ENCODE data around the gene ATAD1. TPM values are rescaled to one million over a fixed set of nuclear protein-coding genes. Genes with fewer than 3 reads are reported as not detected.

The ATAD1 gene
- total RNA-seq, 1 experiment from 2014 or later = 48.8 TPM

DNA sequence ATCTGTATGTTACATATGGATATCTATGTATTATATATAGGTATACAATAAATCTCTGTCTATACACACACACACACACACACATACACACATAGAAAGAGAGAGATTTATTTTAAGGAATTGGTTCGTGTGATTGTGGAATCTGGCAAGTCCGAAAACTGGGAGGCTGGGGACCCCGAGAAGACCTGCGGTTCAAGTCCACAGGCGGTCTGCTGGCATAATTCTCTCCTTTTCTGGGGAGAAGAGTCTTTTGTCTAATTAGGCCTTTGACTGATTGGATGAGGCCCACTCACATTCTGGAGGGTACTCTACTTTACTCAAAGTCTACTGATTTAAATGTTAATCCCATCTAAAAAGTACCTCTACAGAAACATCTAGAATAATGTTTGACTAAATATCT is 93.2 kb downstream of the ATAD1 start:
- Mint-ChIP-seq H3K27me3 (ENCODE audit: insufficient read depth, unreplicated experiment) (no peaks in the 10 kb centered on the region), H3K9me3 (ENCODE audit: unreplicated experiment) (no peaks in the 10 kb centered on the region), H3K36me3 (ENCODE audit: insufficient read depth, unreplicated experiment) (no peaks in the 10 kb centered on the region), H3K4me3 (ENCODE audit: unreplicated experiment) (no peak overlapping the region), H3K4me1 (ENCODE audit: low read depth, unreplicated experiment) (no peaks in the 10 kb centered on the region), H3K27ac (ENCODE audit: unreplicated experiment) (no peak overlapping the region)
- no peak overlapping the region for H3K4me3 ChIP-seq (ENCODE audit: low read depth, low read length)
- no peak for DNase-seq
- H3K27me3 ChIP-seq (replicated peaks; ENCODE audit: control insufficient read depth, insufficient read depth, low read length) = no peaks in the 10 kb centered on the region
- intact Hi-C loops (cut with micrococcal nuclease; ENCODE audit: unreplicated experiment) = no loop called here
- ChIA-PET CTCF (no interaction called here), POLR2A (no interaction called here)
- no TSS peak for BruUV-seq (replicated peaks)
- H3K9me3 ChIP-seq = no peaks in the 10 kb centered on the region
- H3K4me1 ChIP-seq = no peaks in the 10 kb centered on the region
- H3K36me3 ChIP-seq (ENCODE audit: control insufficient read depth, insufficient read depth, low read length) = no peaks in the 10 kb centered on the region
- TF ChIP-seq CTCF (IDR thresholded peaks at IDR 0.05; ENCODE audit: insufficient read depth in 1 of 2, low read depth in 1 of 2, low read length in 1 of 2, severe bottlenecking in 1 of 2, unreplicated experiment in 1 of 2) = no peak

- BruUV-seq (replicated peaks) = no TSS peak
- Mint-ChIP-seq H3K27me3 (ENCODE audit: insufficient read depth, unreplicated experiment) (no peaks in the 10 kb centered on the region), H3K9me3 (ENCODE audit: unreplicated experiment) (no peaks in the 10 kb centered on the region), H3K36me3 (ENCODE audit: insufficient read depth, unreplicated experiment) (no peaks in the 10 kb centered on the region), H3K4me1 (ENCODE audit: low read depth, unreplicated experiment) (no peaks in the 10 kb centered on the region), H3K27ac (ENCODE audit: unreplicated experiment) (no peak overlapping the region), H3K4me3 (ENCODE audit: unreplicated experiment) (no peak overlapping the region)
- DNase-seq = no peak
- intact Hi-C loops (cut with micrococcal nuclease; ENCODE audit: unreplicated experiment) = no loop called here
- POLR2A ChIA-PET = no interaction called here
- TF ChIP-seq CTCF (IDR thresholded peaks at IDR 0.05; ENCODE audit: insufficient read depth in 1 of 2, low read depth in 1 of 2, low read length in 1 of 2, severe bottlenecking in 1 of 2, unreplicated experiment in 1 of 2) = no peak
- no peaks in the 10 kb centered on the region for H3K9me3 ChIP-seq
- H3K4me3 ChIP-seq (ENCODE audit: low read depth, low read length) = no peak overlapping the region
- CTCF ChIA-PET = no interaction called here
- no peaks in the 10 kb centered on the region for H3K36me3 ChIP-seq (ENCODE audit: control insufficient read depth, insufficient read depth, low read length)
- H3K4me1 ChIP-seq = no peaks in the 10 kb centered on the region
- no peaks in the 10 kb centered on the region for H3K27me3 ChIP-seq (replicated peaks; ENCODE audit: control insufficient read depth, insufficient read depth, low read length)
Measured at GRCh38 chr10:87723500-87723899, 94.5 kb downstream of the ATAD1 start.

DNA sequence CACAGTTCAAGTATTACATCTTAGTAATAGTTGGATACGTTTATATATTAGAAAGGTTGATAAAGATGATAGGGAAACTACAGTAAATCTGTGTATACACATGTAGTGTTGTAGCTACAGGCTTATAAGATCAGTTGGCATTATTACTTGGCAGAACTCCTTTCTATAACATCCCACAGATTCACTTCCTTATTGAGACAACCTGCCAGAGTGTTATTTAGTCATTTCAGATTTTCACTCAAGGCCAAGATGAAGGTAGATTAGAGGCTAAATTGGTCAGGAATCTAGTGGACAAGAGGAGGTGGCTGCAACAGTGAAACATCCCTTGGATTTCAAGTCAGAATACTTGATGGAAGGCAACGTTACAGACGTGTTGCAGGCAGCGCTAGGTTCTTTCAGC is 95.3 kb downstream of the ATAD1 start:
- Mint-ChIP-seq H3K36me3 (ENCODE audit: insufficient read depth, unreplicated experiment) (no peaks in the 10 kb centered on the region), H3K9me3 (ENCODE audit: unreplicated experiment) (no peaks in the 10 kb centered on the region), H3K4me1 (ENCODE audit: low read depth, unreplicated experiment) (no peaks in the 10 kb centered on the region), H3K27me3 (ENCODE audit: insufficient read depth, unreplicated experiment) (no peaks in the 10 kb centered on the region), H3K4me3 (ENCODE audit: unreplicated experiment) (no peak overlapping the region), H3K27ac (ENCODE audit: unreplicated experiment) (no peak overlapping the region)
- ChIA-PET CTCF (no interaction called here), POLR2A (no interaction called here)
- Histone ChIP-seq H3K9me3 (no peaks in the 10 kb centered on the region), H3K4me1 (no peaks in the 10 kb centered on the region), H3K4me3 (ENCODE audit: low read depth, low read length) (no peak overlapping the region), H3K36me3 (ENCODE audit: control insufficient read depth, insufficient read depth, low read length) (no peaks in the 10 kb centered on the region), H3K27me3 (replicated peaks; ENCODE audit: control insufficient read depth, insufficient read depth, low read length) (no peaks in the 10 kb centered on the region)
- DNase-seq = no peak
- no TSS peak for BruUV-seq (replicated peaks)
- no peak for TF ChIP-seq CTCF (IDR thresholded peaks at IDR 0.05; ENCODE audit: insufficient read depth in 1 of 2, low read depth in 1 of 2, low read length in 1 of 2, severe bottlenecking in 1 of 2, unreplicated experiment in 1 of 2)
- intact Hi-C loops (cut with micrococcal nuclease; ENCODE audit: unreplicated experiment) = no loop called here
